NCI-H524 treated with DMSO at 0.1 percent for 48 hours (cell line): Measurements from ENCODE around the gene KIF1B.
"Not testable (repeated sequence)": the region's sequence is repeated elsewhere in the genome, so short reads cannot be mapped to it uniquely, and the experiment has no call there.

Experiments used
- DNase-seq: peaks from one replicate; lab custom pipeline; 2025; lab: John Stamatoyannopoulos, UW

The KIF1B gene

DNA sequence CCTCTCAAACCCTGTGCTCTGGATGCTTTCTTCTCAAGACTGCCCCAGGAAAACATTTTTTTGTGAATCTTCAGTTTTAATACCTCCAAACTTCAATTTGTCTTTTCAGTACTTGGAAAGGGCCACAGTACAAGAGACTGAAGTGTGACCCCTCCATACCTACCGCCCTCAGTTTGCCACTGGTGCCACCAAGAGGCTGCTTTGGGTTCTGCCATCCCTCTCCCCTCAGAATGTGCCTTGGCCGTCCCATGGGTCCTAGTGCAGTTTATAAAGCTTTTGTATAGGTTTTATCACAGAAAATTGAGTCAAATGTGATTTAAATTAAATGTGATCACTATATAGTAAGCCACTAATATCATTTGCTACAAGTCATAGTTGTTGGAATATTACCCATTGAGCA is 127.7 kb downstream of the KIF1B start:
- DNase-seq, result peak; percentile 4

DNA sequence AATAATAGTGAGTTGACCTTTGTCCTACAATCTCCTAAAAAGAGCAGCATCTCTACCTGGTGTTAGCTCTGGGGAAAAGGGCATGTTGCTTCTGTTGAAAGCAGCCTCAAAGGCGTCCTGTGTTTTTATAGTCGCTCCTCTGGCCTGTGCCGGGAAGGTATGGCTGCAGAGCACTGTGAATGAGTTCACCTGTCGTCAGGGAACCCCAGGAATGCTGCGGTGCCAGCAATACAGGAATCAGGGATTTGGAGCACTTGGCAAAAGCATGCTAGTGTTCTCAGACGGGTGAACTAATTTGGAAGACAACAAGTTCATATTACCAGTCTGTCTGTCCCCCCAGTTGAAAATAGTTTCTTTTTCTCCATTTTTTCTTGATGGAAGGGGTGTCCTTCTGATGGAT is 128.2 kb downstream of the KIF1B start:
- DNase-seq, result no peak

DNA sequence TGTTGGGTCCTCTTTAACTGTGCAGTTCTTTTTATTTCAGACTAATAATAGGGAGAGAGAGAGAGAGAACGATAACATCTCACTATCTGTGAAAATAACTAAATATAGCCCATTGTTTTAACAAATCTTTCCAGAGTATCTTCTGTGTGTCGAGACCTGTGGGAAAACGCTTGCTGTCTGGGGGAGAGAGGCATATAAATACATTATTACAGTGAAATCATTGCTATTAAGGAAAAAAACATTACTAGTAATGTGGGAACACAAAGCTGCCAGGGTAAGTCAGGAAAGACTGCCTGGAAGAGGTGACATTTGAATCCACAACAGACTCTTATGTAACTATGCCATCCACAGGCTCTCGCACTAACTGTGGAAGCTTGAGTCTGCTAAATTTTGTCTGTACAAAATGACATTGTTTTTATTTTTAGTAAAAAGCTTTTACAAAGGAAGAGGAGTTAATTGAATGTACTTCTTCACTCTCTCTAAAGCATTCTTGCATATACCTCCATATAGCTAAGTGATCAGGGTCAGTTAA is 128.7 kb downstream of the KIF1B start:
- DNase-seq, result no peak

DNA sequence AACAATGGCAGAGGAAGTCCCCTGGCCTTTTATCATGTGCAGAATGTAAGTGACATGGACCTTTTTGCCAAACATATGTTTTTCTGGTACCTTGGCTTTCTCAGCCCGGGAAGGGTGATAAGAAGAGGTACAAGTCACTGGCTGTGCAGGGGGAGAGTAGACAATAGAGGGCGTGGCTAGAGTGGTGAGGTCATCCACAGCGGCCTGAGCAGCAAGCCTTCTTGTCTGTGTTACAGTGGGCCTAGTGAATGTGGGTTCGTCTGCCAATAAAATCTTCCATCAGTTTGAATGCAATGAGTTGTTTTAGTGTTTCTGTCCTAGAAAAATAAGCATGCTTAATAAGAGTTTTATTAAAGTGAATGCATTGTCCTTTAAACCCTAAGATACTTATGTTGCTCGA is 129.4 kb downstream of the KIF1B start:
- no peak for DNase-seq

DNA sequence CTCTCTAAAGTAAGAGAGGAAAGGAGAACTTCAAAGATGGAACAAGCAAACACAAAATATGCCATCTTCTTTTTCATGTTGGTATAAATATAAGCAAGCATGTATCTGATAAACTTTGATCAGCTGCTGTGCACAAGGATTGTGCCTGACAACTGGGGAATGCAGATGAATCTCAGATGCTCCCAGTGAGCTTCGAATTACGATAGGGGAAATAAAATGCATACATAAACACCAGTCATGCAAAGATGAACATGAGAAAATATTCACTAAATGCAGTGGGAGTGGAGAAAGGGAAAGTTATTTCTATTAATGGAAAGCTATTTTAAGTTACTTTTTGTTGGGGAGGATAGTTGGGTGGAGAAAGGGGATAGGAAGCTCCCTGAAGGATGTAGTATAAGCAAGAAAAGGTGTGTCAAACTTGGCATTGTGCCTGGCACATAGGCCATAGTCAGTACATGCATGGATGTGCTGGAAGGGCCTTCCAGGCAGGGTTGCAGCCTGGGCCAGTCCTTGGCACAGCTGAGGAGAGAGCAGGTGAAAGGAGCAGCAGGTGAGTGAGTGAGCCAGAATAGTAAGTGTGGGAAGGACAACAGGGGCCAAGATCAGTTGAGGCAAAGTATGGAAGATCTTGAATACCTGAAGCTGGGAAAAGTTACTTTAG is 130.7 kb downstream of the KIF1B start:
- DNase-seq, result no peak

DNA sequence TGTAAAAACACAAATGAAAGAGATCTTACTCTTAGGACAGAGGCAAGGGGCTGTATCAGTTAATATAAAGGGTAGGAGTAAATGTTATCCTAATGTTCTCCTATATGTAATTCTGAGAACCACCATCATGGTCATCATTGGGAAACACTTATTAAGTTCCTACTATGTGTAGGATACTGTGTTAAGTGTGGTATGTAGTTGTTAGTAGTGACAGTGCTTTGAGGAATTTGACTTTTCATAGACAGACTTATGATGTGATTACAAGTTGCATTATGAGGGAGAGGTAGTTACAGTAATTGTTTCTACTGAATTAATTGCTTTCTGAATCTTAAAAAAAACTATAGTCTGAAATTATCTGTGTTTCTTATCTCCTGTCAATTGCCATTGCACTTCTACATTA is 136.7 kb downstream of the KIF1B start:
- DNase-seq, result no peak

DNA sequence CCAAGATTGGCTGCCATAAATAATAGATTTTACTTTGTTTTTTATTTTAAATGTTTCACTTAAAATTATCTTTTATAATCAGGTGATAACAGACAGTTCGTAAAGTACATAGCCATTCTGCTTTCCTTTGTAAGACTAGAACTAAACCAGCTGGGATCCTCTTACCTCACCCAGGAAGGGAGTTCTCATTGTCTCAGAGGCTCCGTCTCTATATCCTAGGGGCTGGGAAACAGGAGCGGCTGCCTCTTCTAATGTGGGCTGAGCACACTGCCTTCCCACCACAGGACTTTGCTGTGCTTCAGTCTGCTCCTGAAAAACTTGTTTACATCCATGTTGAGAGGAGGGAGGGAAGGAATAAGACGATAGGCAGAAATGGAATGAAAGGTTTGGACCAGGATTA is 142.9 kb downstream of the KIF1B start:
- no peak for DNase-seq

DNA sequence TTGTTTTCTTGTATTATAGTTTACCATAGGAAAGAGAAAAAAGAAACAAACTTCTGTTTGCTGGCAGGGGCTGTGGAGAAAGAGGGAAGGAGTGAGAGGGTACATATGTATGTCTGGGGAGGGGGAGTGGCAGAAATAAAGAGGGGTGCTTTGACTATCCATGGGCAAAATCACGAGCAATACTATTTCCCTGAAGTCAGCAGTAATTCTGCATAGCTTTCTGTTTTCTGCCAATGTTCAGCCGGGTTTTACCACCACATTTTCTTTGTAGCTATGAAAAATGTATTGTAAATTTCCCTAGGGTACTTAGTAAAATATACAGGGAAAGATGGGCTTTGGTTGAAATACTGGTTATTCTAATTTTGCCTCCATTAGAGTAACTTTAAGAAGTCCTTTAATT is 143.3 kb downstream of the KIF1B start:
- DNase-seq, result no peak

DNA sequence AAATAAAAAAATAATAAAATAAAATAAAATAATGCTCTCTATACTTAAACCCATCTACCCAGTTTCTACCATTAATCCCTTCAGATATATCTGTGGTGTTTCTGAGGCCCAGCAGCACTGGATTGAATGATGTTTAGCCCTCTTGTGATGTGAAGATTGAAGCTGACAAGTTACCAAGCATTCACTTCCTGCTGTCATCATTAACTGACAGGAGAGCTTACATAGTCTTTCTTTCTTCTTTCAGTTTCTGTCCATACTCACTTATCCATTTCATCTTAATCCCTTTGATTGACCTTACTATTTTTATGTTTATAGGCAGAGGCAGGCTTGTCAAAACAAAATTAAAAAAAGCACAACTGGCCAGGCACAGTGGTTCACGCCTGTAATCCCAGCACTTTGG is 149.7 kb downstream of the KIF1B start:
- DNase-seq, result no peak

DNA sequence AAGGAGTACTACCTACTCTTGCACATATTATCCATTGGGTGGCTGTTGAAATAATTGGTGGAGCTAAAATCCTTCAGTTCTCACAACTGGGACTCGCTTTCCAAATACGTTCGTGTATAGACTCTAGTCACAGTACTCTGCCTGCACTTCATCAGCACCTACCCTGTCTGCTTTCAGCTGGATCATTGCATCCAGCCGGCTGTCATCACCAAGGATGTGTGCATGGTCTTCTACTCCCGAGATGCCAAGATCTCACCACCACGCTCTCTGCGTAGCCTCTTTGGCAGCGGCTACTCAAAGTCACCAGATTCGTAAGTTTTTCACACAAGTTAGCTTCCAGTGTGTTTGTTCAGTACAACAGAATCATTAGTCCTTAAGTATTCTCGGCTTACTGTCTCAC is 151.1 kb downstream of the KIF1B start:
- no peak for DNase-seq

DNA sequence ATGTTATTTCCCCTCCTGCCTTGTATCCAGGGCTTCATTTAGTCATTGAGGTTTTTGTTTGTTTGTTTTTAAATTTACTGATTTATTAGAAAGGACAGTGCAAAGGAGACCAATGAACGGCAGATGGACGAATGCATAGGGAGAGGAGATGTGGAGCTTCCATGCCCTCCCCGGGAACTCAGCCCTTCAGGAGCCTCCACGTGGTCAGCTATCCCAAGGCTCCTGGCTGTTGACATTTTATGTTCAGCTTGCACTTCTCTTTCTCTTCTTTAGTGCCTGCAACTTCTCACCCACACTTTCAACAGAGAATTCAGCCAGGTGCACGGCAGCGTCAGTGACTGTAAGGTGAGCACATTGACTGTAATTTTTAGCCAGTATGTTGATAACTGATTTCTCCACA is 157.8 kb downstream of the KIF1B start:
- no peak for DNase-seq

DNA sequence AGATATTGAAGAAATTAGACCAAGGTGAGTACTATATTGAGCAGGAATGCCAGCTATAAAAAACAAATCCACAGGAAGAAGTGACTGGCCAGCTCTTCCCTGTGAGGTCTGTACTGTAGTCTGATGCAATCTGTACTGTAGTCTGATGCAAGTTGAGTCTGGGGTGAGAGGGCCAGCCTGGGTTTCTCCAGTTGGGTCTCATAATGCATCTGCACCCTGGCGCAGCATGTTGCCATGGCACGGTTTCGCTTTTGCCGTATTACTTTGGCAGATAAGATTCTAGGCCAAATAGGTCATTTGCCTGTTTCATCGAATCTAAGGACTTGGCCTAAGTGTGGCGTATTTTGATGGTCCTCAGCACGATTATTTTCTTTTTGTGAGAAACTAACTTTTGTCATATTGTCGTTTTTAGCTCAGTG is 164.1 kb downstream of the KIF1B start:
- DNase-seq, result no peak

DNA sequence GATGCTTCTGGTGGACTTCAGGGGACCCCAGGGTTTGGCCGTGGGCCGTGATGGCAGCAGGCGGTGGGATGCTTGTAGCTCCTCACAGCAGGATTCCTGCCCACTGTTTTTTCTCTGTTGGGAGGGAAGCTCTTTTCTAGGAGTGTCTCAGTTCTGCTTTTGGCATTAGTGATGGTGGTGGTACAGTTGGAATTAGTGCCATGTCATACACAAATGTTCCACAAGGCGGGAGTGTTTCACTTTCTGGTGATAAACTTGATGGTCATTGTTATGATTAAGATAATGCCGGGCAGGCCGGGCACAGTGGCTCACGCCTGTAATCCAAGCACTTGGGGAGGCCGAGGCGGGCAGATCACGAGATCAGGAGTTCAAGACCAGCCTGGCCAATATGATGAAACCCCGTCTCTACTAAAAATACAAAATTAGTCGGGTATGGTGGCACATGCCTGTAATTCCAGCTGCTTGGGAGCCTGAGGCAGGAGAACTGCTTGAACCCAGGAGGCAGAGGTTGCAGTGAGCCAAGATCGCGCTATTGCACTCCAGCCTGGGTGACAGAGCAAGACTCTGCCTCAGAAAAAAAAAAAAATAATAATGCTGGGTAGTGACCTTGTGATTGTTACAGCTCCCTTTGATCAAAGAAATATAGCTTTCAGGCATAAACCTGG is 167.1 kb downstream of the KIF1B start:
- DNase-seq, result not testable (repeated sequence)

DNA sequence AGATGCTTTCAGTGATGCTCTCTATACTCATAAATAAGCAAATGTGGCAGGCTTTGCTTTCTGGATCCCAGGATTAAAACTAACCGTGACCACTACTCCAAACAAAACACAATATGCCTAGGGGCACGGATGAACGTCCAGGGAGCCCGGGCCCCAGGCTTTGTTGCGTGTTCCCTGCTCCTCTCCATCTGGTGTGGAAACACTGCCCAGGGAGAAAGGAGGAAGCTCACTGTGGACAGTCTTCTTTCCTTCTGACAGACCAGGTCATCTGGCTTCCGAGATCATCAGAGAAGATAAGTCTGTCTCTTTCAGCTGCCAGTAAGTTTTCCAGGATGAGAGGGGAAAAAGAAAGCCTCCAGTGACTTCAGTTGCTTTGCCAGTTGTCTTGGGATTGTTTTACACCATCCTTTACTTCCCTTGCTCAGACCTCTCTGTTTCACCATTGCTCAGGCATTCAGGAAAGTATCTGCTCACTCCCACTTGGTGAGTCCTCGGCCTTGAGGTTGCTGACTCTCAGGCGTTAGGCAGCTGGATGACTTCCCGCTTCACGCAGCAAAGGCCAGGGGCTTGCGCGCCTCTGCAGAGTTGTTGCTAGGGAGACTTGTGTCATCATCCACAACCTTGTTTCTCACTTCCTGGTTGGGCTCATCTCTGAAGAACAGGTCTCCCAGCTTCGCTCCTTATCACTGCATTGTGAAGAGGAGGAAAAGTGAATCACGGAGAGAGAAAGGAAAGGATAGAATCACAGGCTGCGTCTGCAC is 167.9 kb downstream of the KIF1B start:
- no peak for DNase-seq

DNA sequence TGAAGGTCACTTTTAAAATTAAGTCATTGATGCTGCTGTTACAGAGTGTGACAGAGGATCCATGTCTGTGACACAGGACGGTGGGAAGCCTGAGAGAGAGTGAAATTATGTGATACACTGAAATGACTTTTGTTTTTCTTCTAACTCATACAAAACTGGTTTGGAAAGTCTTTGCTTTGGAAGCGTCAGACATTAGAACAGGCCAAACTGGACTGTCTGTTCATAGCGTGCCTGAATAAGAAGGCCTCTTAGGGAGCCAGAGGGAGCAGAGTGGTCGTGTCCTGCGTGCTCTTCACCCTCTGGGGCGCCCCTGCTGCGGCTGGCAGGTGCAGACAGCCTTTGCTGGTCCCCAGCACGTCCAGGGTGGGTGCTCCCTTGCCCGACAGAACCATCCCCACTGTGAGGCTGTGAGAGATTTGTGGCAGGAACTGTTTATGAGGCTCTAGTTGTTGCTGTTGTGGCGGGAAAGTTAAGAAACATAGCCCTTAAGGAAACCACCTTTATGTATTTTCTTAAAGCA is 168.8 kb downstream of the KIF1B start:
- no peak for DNase-seq

DNA sequence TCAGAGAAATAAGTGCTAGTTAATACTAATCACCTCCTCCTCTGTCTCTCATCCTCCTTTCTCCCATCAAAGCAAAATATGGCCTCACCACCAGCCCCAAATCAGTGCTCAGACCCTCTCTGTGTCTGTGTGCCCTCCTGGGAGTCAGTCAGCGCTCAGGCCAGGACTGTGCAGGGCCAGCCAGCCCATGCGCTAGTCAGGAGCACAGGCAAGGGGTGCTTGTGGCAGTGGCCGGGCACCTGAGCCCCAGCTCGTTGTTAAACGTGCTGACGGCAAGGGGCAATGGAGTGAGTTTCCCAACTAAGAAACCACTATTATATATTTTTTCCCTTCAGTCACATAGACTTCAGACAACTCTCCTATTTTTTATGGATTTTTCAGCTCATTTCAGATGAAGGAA is 169.3 kb downstream of the KIF1B start:
- no peak for DNase-seq

DNA sequence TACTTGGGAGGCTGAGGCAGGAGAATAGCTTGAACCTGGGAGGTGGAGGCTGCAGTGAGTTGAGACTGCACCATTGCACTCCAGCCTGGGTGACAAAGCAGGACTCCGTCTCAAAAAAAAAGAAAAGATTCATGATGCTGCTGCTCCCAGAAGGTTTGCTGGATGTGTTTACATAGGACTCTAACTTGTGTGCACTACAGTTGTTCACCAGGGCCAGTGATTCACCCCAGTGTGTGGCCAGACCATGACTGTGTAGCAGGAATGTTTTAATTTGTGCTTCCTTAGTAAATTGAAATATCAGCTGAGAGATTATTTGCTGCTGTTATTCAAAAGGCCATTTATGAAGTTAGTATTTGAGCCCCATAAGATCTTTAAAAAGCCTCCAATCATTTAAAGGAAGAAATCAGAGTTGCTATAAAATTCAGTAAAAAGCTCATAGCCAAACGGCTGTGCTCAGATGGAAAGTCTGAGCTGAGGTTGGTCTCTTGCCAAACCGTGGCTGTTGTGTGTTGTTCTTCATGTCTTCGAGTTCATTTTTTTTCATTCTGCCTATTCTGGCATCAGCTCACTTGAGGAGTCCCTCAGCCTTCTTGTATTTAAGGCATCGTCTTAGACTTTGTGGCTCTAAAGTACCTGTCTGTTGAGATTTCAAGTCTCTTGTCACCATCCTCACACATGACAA is 170.4 kb downstream of the KIF1B start:
- no peak for DNase-seq

DNA sequence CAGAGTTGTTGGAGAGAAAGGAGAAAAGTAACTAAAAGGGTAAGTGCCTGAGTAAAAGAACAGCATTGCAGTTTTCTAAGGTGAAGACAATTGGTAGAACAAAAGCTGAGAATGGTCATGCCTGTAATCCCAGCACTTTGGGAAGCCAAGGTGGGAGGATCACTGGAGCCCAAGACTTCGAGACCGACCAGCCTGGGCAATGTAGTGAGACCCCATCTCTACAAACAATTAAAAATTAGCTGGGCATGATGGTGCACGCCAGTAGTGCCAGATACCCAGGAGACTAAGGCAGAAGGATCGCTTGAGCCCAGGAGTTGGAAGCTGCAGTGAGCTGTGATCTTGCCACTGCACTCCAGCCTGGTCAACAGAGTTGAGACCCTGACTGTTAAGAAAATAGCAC is 173.3 kb downstream of the KIF1B start:
- no peak for DNase-seq

DNA sequence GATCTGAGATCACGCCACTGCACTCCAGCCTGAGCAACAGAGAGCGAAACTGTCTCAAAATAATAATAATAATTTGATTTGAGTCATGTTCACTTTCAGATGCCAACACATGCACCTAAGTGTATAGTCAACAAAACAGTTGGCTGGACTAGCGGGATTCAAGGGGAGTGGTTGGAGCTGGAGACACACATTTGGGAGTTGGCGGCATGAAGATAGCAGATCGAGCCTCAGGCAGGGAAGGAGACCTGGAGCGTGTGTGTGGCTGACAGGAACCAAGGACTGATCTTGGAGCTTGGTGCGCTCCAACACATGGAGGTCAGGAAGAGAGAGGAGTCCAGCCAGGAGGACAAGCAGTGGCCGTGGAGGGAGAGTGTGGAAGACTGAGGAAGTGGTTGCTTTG is 173.8 kb downstream of the KIF1B start:
- DNase-seq, result no peak

DNA sequence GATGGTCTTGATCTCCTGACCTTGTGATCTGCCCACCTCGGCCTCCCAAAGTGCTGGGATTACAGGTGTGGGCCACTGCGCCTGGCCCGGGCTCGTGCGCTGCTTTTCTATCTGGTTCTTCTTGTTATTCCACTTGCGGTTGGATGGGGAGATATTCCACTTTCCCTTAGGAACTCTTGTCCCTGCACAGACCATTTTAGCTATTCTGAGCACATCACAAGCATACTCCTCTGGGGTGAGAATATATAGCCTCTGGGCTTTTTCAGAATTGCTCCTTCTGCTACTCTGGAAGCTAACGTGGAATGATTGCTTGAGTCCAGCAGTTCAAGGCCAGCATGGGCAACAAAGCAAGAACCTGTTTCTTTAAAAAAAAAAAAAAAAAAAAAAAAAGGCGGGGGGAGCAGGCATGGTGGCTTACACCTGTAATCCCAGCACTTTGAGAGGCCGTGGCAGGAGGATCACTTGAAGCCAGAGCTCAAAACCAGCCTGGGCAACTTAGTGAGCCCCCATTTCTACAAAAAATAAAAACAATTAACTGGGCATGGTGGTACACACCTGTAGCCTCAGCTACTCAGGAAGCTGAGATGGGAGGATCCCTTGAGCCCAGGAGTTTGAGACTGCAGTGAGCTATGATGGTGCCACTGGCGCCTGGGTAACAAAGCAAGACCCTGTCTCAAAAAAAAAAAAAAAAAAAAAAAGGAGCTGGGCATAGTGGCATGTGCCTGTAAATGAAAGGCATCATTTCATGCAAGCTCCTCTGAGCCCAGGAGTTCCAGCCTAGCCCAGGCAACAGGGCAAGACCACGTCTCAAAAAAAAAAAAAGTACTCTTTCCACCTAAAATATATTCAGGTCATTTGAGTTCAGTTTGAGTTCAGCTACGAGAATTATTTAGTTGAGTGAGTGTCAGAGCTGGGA is 176.6 kb downstream of the KIF1B start:
- no peak for DNase-seq
